Measurements from ENCODE around the gene TAS1R3. TPM values are rescaled to one million over a fixed set of nuclear protein-coding genes. Genes with fewer than 3 reads are reported as not detected.

Gene TAS1R3
- total and polyA plus RNA-seq, 4 donors: 0.13 to 1.3 (median 0.55) TPM

DNA sequence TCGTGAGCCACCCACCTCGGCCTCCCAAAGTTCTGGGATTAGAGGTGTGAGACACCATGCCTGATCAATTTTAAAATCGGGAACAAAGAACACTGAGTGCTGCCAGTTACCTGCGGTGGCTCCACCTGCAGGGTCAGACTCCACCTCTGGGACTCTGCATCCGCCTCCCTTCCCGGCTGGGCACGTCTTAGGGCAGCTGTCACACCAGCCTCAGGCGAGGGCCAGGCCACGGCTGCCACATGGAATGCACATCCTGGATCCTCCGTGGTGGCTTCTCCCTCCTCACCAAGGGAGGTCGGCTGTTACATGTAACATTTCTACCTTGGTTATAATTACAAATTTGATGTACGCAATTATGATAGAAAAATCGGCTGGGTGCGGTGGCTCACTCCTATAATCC, 33.2 kb downstream of the TAS1R3 start:
- Histone ChIP-seq H3K36me3 (ENCODE audit: control insufficient read depth in 4 of 4, insufficient read depth in 4 of 4, low read length in 4 of 4) (no peaks in the 10 kb centered on the region), H3K4me1 (ENCODE audit: control insufficient read depth in 5 of 5, insufficient read depth in 5 of 5, low read length in 5 of 5) (peaks cover 0 to 26% (median 11%) of the 10 kb centered on the region in 5 donors), H3K4me3 (no peak overlapping the region), H3K27me3 (ENCODE audit: control insufficient read depth in 3 of 3, insufficient read depth in 3 of 3, low read length in 2 of 3) (peaks cover 0 to 4% (median 0%) of the 10 kb centered on the region in 3 donors), H3K9ac (ENCODE audit: insufficient read depth in 1 of 2, low read length in 2 of 2) (no peak overlapping the region), H3K27ac (ENCODE audit: low read depth in 1 of 2, low read length in 1 of 2) (no peak overlapping the region), H3K9me3 (ENCODE audit: control insufficient read depth in 4 of 4, insufficient read depth in 3 of 4, low read length in 3 of 4) (peaks cover 0 to 3% (median 0%) of the 10 kb centered on the region in 4 donors)
- ATAC-seq (ENCODE audit: insufficient read depth, low FRiP score): no peak
- 82 to 84% methylated on average over 14 of the region's 14 CpGs for WGBS, 2 donors
- TF ChIP-seq, protein P1, sequence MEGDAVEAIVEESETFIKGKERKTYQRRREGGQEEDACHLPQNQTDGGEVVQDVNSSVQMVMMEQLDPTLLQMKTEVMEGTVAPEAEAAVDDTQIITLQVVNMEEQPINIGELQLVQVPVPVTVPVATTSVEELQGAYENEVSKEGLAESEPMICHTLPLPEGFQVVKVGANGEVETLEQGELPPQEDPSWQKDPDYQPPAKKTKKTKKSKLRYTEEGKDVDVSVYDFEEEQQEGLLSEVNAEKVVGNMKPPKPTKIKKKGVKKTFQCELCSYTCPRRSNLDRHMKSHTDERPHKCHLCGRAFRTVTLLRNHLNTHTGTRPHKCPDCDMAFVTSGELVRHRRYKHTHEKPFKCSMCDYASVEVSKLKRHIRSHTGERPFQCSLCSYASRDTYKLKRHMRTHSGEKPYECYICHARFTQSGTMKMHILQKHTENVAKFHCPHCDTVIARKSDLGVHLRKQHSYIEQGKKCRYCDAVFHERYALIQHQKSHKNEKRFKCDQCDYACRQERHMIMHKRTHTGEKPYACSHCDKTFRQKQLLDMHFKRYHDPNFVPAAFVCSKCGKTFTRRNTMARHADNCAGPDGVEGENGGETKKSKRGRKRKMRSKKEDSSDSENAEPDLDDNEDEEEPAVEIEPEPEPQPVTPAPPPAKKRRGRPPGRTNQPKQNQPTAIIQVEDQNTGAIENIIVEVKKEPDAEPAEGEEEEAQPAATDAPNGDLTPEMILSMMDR (IDR thresholded peaks at IDR 0.05; ENCODE audit: control extremely low read depth, extremely low read depth): no peak
- no peak for DNase-seq

DNA sequence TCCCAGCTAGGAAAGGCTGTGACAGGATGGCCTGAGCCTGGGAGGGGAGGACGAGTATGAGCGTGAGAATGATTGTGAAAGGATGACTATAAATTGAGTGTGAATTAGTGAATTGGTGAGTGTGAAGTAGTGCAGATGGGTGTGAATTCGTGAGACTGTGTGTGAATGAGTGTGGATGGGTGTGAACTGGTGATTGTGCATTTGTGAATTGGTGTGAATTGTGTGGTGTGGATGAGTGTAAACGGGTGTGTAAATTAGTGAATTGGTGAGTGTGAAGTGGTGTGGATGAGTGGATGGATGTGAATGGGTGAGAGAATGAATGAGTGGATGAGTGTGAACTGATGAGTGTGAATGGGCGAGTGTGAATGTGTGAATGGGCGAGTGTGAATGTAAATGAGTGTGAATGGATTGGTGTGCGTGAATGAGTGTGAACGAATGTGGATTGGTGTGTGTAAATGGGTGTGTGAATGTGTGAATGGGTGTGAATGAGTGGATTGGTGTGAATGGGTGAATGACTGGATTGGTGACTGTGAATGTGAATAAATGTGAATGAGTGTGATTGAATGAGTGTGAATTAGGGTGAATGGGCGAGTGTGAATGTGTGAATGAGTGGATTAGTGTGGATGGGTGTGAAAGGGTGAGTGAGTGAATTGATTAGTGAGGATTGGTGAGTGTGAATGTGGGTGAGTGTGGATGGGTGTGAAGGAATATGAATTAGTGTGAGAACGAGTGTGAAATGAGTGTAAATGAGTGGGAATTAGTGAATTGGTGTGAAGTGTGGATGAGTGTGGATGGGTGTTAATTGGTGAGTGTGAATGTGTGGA, 35.0 kb downstream of the TAS1R3 start:
- ATAC-seq (ENCODE audit: insufficient read depth, low FRiP score) (no peak), DNase-seq (no peak)
- TF ChIP-seq, protein P1 (IDR thresholded peaks at IDR 0.05; ENCODE audit: control extremely low read depth, extremely low read depth): no peak
- Histone ChIP-seq H3K36me3 (ENCODE audit: control insufficient read depth in 4 of 4, insufficient read depth in 4 of 4, low read length in 4 of 4) (no peaks in the 10 kb centered on the region), H3K27ac (ENCODE audit: low read depth in 1 of 2, low read length in 1 of 2) (no peak overlapping the region), H3K9me3 (ENCODE audit: control insufficient read depth in 4 of 4, insufficient read depth in 3 of 4, low read length in 3 of 4) (no peaks in the 10 kb centered on the region), H3K27me3 (ENCODE audit: control insufficient read depth in 3 of 3, insufficient read depth in 3 of 3, low read length in 2 of 3) (no peaks in the 10 kb centered on the region), H3K4me1 (ENCODE audit: control insufficient read depth in 5 of 5, insufficient read depth in 5 of 5, low read length in 5 of 5) (peaks cover 0 to 10% (median 0%) of the 10 kb centered on the region in 5 donors), H3K9ac (ENCODE audit: insufficient read depth in 1 of 2, low read length in 2 of 2) (no peak overlapping the region), H3K4me3 (no peak overlapping the region)
- 84 to 85% methylated on average over 10 of the region's 10 CpGs for WGBS, 2 donors

GRCh38 chr1:1366699-1367066, 35.6 kb downstream of the TAS1R3 start:
- no peak overlapping the region for H3K9ac ChIP-seq (ENCODE audit: insufficient read depth in 1 of 2, low read length in 2 of 2)
- no peaks in the 10 kb centered on the region for H3K27me3 ChIP-seq (ENCODE audit: control insufficient read depth in 3 of 3, insufficient read depth in 3 of 3, low read length in 2 of 3)
- peaks cover 0 to 6% (median 3%) of the 10 kb centered on the region in 5 donors for H3K4me1 ChIP-seq (ENCODE audit: control insufficient read depth in 5 of 5, insufficient read depth in 5 of 5, low read length in 5 of 5)
- ATAC-seq (ENCODE audit: insufficient read depth, low FRiP score): no peak
- WGBS, 2 donors: 97% methylated on average over 3 of the region's 3 CpGs
- TF ChIP-seq, protein P1 (IDR thresholded peaks at IDR 0.05; ENCODE audit: control extremely low read depth, extremely low read depth): no peak
- peak in 1 of 3 donors; percentile 49 for DNase-seq
- no peaks in the 10 kb centered on the region for H3K36me3 ChIP-seq (ENCODE audit: control insufficient read depth in 4 of 4, insufficient read depth in 4 of 4, low read length in 4 of 4)
- no peaks in the 10 kb centered on the region for H3K9me3 ChIP-seq (ENCODE audit: control insufficient read depth in 4 of 4, insufficient read depth in 3 of 4, low read length in 3 of 4)
- H3K27ac ChIP-seq (ENCODE audit: low read depth in 1 of 2, low read length in 1 of 2): no peak overlapping the region
- no peak overlapping the region for H3K4me3 ChIP-seq

Data from lung (tissue), 12 donors.